ENCODE results near the gene PDZD2.

The PDZD2 gene

DNA sequence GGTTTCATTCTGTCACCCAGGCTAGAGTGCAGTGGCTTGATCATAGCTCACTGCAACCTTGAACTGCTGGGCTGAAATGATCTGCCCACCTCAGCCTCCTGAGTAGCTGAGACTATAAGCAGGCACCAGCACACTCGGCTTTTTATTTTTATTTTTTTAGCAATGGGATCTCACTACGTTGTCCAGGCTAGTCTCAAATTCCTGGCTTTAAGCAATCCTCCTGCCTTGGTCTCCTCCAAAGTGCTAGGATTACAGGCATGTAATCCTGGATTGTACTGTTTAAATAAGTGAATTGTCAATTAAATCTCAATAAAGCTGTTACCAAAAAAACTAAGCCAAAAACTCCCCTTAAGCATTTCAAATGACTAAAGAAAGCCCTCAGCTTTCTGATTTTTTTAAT lies 516.3 kb downstream of the PDZD2 start:
- DNase-seq, result no peak

DNA sequence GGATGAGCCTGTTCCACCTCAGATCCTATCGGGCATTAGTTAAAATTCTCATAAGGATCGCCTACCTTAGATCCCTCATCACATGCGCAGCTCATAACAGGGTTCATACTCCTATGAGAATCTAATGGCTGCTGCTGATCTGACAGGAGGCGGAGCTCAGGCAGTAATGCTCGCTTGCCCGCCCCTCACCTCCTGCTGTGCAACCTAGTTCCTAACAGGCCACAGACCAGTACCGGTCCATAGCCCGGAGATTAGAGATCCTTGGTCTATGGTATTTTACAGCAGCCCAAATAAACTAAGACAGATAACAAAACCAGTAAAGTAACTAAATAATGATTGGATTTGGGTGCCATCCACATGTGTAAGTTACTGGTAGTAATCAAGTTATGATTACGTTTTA lies 517.7 kb downstream of the PDZD2 start:
- no peak for DNase-seq

DNA sequence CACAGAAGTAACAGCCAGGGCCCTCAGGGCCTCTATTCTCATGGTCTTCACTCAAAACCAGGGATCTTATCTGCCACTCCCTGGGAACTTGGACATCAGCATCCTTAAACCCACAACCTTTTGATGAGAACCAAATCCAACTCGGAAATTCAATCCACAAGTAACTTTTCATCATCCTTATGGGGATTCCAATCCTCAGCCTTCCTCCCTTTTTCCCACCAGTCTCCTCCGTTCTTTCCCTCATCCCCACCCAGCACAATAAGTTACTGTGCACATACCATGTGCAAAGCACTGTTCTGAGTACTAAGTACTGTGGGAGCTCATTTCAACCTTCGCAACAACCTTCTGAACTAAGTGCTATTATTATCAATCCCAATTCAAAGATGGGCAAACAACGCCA lies 518.1 kb downstream of the PDZD2 start:
- DNase-seq, result no peak

DNA sequence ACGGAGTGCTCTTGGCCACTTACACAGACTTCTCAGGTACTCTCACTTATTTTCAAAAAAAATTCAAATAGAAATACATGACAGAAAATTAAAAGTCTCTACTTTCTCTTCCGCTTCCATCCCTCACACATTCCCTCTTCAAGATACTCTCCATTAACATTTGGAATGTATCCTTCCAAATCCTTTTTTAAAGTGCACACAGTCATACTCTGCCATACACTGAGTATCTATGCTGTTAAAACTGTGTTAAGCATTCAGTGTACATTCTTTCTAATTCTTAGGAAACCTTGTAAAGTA lies 519.7 kb downstream of the PDZD2 start:
- no peak for DNase-seq

DNA sequence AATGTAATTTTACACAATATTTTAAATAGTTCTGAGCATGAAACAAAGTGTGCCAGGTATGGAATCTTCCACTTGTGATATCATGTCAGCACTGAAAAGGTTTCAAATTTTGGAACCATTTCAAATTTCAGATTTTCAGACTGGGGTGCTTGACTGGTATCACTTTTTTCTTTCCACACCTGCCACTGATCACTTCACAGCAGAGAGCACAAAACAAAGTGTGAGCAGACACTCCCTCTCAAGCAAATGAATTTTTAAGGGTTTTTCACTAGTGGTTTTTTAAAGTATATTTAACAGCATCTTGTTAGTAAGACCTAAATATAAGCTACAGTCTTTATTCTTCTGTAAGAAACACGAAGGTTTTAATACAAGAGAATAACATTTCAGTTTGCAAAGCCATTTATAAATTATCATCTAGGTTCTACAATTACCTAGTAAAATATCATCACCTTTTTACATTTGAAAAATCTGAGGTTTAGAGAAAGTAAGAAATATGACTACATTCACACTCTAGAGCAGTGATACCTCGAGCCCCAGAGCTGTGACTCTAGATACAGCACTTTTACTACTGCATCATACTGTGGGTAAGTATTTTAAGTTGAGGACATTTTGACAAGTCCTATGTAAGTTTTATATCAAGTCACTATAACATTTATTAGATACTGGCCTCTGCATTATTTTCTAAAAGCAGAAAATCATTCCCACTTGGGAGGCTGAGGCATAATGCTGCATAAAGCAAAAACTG lies 520.6 kb downstream of the PDZD2 start:
- no peak for DNase-seq

GRCh38 chr5:32160228-32160627 lies 521.3 kb downstream of the PDZD2 start:
- no peak for DNase-seq

Data from SHP77 (cell line).